GM12872 (cell line): Measurements from ENCODE around the gene VPS26B.

Experiments used
- CTCF ChIP-seq: IDR thresholded peaks from 3 replicates; pipeline ENCODE4 v1.5.1; 2011; ENCODE audit warnings: low read depth, mild to moderate bottlenecking, low read length, moderate library complexity; ENCODE audit not compliant: insufficient read depth

Gene VPS26B

GRCh38 chr11:134223836-134224709 lies at the start of gene VPS26B, which contains the start of gene NCAPD3:
Gene VPS26B, plus strand, starts transcription at chr11:134224671. Its CDS starts 452 bp downstream, at chr11:134225123.
Gene NCAPD3, minus strand, starts transcription at chr11:134223967. Its CDS starts 41 bp downstream, at chr11:134223926.
- TF ChIP-seq CTCF = no peak

- TF ChIP-seq CTCF = no peak
Observed at GRCh38 chr11:134176284-134176683, 48.2 kb upstream of the VPS26B start.

DNA sequence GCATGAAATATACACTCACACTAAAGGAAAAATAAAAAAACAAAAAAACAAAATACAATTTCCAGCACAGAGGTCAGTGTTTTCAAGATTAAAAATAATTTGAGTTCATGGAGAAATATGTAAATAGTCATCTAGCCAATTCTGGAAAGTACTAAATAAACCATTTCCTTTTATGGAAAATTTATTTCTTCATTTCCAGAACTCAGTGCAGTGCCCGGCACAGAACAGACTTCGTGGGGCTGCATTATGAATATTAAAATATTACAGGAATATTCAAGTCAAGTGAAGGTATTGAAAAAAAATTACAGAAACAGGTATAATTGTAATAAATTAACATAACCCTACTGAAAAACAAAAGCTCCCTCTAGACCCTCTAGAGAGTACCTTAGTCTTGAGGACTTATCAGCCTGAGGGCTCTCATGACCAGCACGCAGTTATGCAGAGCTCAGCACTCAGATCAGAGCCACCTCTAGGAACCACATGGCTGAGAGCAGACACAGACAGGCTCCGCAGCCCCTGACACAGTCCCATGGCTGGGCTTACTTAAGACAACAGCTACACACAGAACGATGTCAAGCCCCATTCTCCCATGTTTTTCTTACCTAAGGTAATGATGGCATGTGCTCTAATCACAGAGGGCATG lies 46.3 kb upstream of the VPS26B start:
- TF ChIP-seq CTCF = no peak

GRCh38 chr11:134181707-134182106 lies 42.8 kb upstream of the VPS26B start:
- TF ChIP-seq CTCF = no peak

DNA sequence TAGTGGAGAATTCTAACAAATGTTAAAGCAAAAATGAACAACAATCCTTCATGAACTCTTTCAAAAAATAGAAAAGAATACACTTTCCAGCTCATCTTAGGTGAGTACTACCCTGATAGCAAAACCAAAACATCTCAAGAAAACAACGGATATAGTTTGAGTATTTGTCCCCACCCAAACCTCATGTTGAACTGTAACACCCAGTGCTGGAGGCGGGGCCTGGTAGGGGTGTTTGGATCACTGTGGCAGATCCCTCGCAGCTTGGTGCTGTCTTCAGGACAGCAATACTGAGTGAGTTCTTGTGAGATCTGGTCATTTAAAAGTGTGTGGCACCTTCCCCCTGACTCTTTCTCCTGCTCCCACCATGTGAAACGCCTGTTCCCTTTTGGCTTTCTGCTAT lies 27.7 kb upstream of the VPS26B start:
- TF ChIP-seq CTCF = no peak

DNA sequence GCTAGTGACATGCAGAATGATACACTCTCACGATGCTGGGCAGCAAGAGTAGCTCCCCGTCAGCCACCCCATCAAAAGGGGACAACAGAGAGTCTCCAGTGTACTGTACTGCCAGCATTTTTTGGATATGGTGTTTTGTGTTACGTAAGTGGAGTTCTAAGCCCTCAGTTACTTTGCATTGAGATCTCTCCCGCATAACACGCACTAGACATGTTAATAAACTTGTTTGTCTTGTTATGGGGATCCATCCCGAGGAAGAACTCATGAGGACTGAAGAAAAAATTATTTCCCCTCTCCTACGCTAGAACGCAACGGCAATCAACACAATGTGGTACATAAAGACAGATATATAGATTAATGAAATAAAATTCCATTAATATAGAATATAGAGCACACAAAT lies 24.9 kb upstream of the VPS26B start:
- TF ChIP-seq CTCF = no peak

GRCh38 chr11:134200688-134201087 lies 23.8 kb upstream of the VPS26B start:
- TF ChIP-seq CTCF = no peak
